H1 (cell line): ENCODE measurements around the gene LBR. TPM values are rescaled to one million over a fixed set of nuclear protein-coding genes. Genes with fewer than 3 reads are reported as not detected.

Experiments
- CTCF ChIA-PET: fragments of 300-600 bp; sonication (Branson Sonifier 250); formaldehyde crosslinking; loops from one replicate; lab custom pipeline; 2021; ENCODE audit not compliant: partially characterized antibody; lab: Charles Lee
- POLR2A ChIA-PET: fragments of 300-600 bp; sonication (Branson Sonifier 250); formaldehyde crosslinking; loops from one replicate; lab custom pipeline; 2021; ENCODE audit warnings: inconsistent platforms; ENCODE audit not compliant: partially characterized antibody; lab: Charles Lee
- DNase-seq, 2 experiments: peaks; one replicate each; pipeline versions ENCODE4 v3.0.0 to v3.0.0-alpha.2; 2010 to 2022; ENCODE audit warnings: low spot score in 2 of 2, low read depth in 1 of 2, mixed read lengths in 1 of 2
- FAIRE-seq: peaks from 2 replicates; lab custom pipeline; 2011; peaks lifted over from hg19 to GRCh38; lab: Jason Lieb, UNC
- H2AFZ ChIP-seq: 2 replicates; pipeline ENCODE4 v1.8.1; 2012; ENCODE audit warnings: low read length, inconsistent platforms
- H2AK5ac ChIP-seq: 2 replicates; pipeline ENCODE4 v1.6.1; 2013; ENCODE audit warnings: low read depth, low read length
- H2BK120ac ChIP-seq: replicated peaks from 2 replicates; pipeline ENCODE3; 2013; ENCODE audit warnings: low read depth, low read length, inconsistent platforms
- H2BK12ac ChIP-seq: 2 replicates; pipeline ENCODE4 v1.6.1; 2013; ENCODE audit warnings: low read depth, low read length
- H2BK15ac ChIP-seq: 2 replicates; pipeline ENCODE4 v1.6.1; 2013; ENCODE audit warnings: low read length
- H2BK20ac ChIP-seq: 2 replicates; pipeline ENCODE4 v1.6.1; 2013; ENCODE audit warnings: low read length
- H2BK5ac ChIP-seq: 2 replicates; pipeline ENCODE4 v1.6.1; 2013; ENCODE audit warnings: low read depth, low read length
- H3K14ac ChIP-seq: 2 replicates; pipeline ENCODE4 v1.6.1; 2013; ENCODE audit warnings: inconsistent platforms; ENCODE audit not compliant: insufficient read length
- H3K18ac ChIP-seq: 2 replicates; pipeline ENCODE4 v1.6.1; 2013; ENCODE audit warnings: low read length; ENCODE audit errors: extremely low read depth
- H3K23ac ChIP-seq: 2 replicates; pipeline ENCODE4 v1.6.1; 2013; ENCODE audit warnings: inconsistent platforms; ENCODE audit not compliant: insufficient read length
- H3K23me2 ChIP-seq: 2 replicates; pipeline ENCODE4 v1.6.1; 2013; ENCODE audit warnings: low read depth, low read length
- H3K27ac ChIP-seq: 2 replicates; pipeline ENCODE4 v1.6.1; 2011; ENCODE audit warnings: low read depth, low read length, inconsistent platforms
- H3K27me3 ChIP-seq, 4 experiments: replicated peaks in 1 of 4; 1 replicate in 1 of 4; 2 replicates in 3 of 4; pipeline versions ENCODE4 v1.6.1 to v1.8.1; 2011 to 2013; ENCODE audit warnings: low read length in 3 of 4, mild to moderate bottlenecking in 3 of 4, inconsistent platforms in 2 of 4, mixed read lengths in 2 of 4, moderate library complexity in 1 of 4; ENCODE audit not compliant: control insufficient read depth in 3 of 4, insufficient read depth in 3 of 4; ENCODE audit errors: extremely low read depth in 1 of 4
- H3K36me3 ChIP-seq, 4 experiments: 2 replicates each; pipeline versions ENCODE4 v1.6.1 to v1.8.1; 2011 to 2013; ENCODE audit warnings: mild to moderate bottlenecking in 4 of 4, low read length in 3 of 4, moderate library complexity in 2 of 4, control low read depth in 1 of 4, inconsistent platforms in 1 of 4; ENCODE audit not compliant: insufficient read depth in 4 of 4, control insufficient read depth in 2 of 4
- H3K4ac ChIP-seq: replicated peaks from 2 replicates; pipeline ENCODE3; 2013; ENCODE audit warnings: low read length, low read depth, mixed read lengths, inconsistent platforms; ENCODE audit not compliant: insufficient read length
- H3K4me1 ChIP-seq, 4 experiments: replicated peaks in 1 of 4; 1 replicate in 1 of 4; 2 replicates in 3 of 4; pipeline versions ENCODE4 v1.6.1 to v1.8.1; 2011 to 2013; ENCODE audit warnings: low read length in 3 of 4, inconsistent platforms in 2 of 4, mixed read lengths in 1 of 4; ENCODE audit not compliant: insufficient read depth in 4 of 4, control insufficient read depth in 3 of 4
- H3K4me2 ChIP-seq, 2 experiments: 2 replicates each; pipeline versions ENCODE4 v1.6.1 to v1.8.1; 2011 to 2013; ENCODE audit warnings: low read depth in 2 of 2, low read length in 2 of 2, control low read depth in 1 of 2, inconsistent platforms in 1 of 2, mild to moderate bottlenecking in 1 of 2; ENCODE audit not compliant: insufficient read depth in 1 of 2
- H3K4me3 ChIP-seq, 4 experiments: fragments of 200-600, 300-600 bp in 1 of 4; sonication (generic), shearing (Covaris generic), sonication (Bioruptor Twin) in 1 of 4; 2 replicates each; pipeline versions ENCODE4 v1.5.1 to v1.8.1; 2011 to 2016; ENCODE audit warnings: low read length in 4 of 4, low read depth in 3 of 4, control low read depth in 2 of 4, inconsistent platforms in 2 of 4, mild to moderate bottlenecking in 2 of 4, mixed read lengths in 1 of 4, moderate library complexity in 1 of 4; ENCODE audit not compliant: insufficient read depth in 2 of 4; ENCODE audit errors: extremely low read depth in 1 of 4
- H3K56ac ChIP-seq: replicated peaks from 2 replicates; pipeline ENCODE3; 2013; ENCODE audit warnings: low read depth, mild to moderate bottlenecking, mixed read lengths, low read length, inconsistent platforms; ENCODE audit not compliant: insufficient read length
- H3K79me1 ChIP-seq: 2 replicates; pipeline ENCODE4 v1.6.1; 2013; ENCODE audit warnings: low read depth, low read length, control low read depth
- H3K79me2 ChIP-seq, 2 experiments: 2 replicates each; pipeline versions ENCODE4 v1.6.1 to v1.8.1; 2012 to 2013; ENCODE audit warnings: low read length in 2 of 2, mild to moderate bottlenecking in 2 of 2, inconsistent platforms in 1 of 2; ENCODE audit not compliant: insufficient read depth in 2 of 2, control insufficient read depth in 1 of 2
- H3K9ac ChIP-seq, 4 experiments: replicated peaks in 1 of 4; 1 replicate in 1 of 4; 2 replicates in 3 of 4; pipeline versions ENCODE4 v1.6.1 to v1.8.1; 2011 to 2013; ENCODE audit warnings: low read depth in 3 of 4, low read length in 3 of 4, control low read depth in 2 of 4, mild to moderate bottlenecking in 2 of 4, moderate library complexity in 2 of 4, inconsistent platforms in 1 of 4; ENCODE audit errors: extremely low read depth in 1 of 4
- H3K9me3 ChIP-seq, 2 experiments: 2 replicates each; pipeline versions ENCODE4 v1.6.1 to v1.8.1; 2012 to 2013; ENCODE audit warnings: mild to moderate bottlenecking in 2 of 2, moderate library complexity in 2 of 2, control low read depth in 1 of 2, inconsistent platforms in 1 of 2, low read depth in 1 of 2, low read length in 1 of 2, mixed read lengths in 1 of 2; ENCODE audit not compliant: insufficient read depth in 2 of 2
- H4K20me1 ChIP-seq, 2 experiments: replicated peaks in 1 of 2; 2 replicates each; pipeline versions ENCODE3 to v1.8.1; 2011 to 2013; ENCODE audit warnings: inconsistent platforms in 2 of 2, low read length in 2 of 2, mild to moderate bottlenecking in 1 of 2; ENCODE audit not compliant: insufficient read depth in 2 of 2, control insufficient read depth in 1 of 2
- H4K5ac ChIP-seq: 2 replicates; pipeline ENCODE4 v1.6.1; 2013; ENCODE audit warnings: low read length, low read depth, mixed read lengths, inconsistent platforms; ENCODE audit not compliant: insufficient read length
- H4K8ac ChIP-seq: 2 replicates; pipeline ENCODE4 v1.8.0; 2013; ENCODE audit warnings: mild to moderate bottlenecking, moderate library complexity, low read length, inconsistent platforms; ENCODE audit not compliant: insufficient read depth; ENCODE audit errors: extremely low read depth
- H4K91ac ChIP-seq: replicated peaks from 2 replicates; pipeline ENCODE3; 2013; ENCODE audit warnings: low read length, mixed read lengths, inconsistent platforms; ENCODE audit not compliant: insufficient read length
- CBX8 ChIP-seq: fragments of 300-800, 300-1000 bp; sonication (generic); IDR thresholded peaks from 2 replicates; pipeline ENCODE4 v1.7.1; 2016; ENCODE audit warnings: low read depth, low read length, borderline replicate concordance
- CEBPB ChIP-seq: IDR thresholded peaks from 2 replicates; pipeline ENCODE4 v1.6.1; 2012; ENCODE audit warnings: low read depth, low read length
- CTBP2 ChIP-seq: IDR thresholded peaks from 2 replicates; pipeline ENCODE4 v1.7.0; 2011; ENCODE audit warnings: borderline replicate concordance, mild to moderate bottlenecking, moderate library complexity, mixed read lengths, low read length; ENCODE audit not compliant: insufficient read depth, insufficient read length
- GTF2F1 ChIP-seq: IDR thresholded peaks from 2 replicates; pipeline ENCODE4 v1.6.1; 2012; ENCODE audit warnings: low read depth, low read length, improper control_type of control experiment, borderline replicate concordance
- HDAC2 ChIP-seq, 2 experiments: fragments of 300-600 bp in 1 of 2; sonication (generic) in 1 of 2; IDR thresholded peaks; 2 replicates each; pipeline ENCODE4 v1.6.1; 2011 to 2012; ENCODE audit warnings: low read depth in 2 of 2, low read length in 2 of 2, mild to moderate bottlenecking in 2 of 2, moderate library complexity in 2 of 2, borderline replicate concordance in 1 of 2, inconsistent platforms in 1 of 2
- HDAC6 ChIP-seq: IDR thresholded peaks from one replicate; pipeline ENCODE4 v1.7.1; 2012; ENCODE audit warnings: low read depth, mild to moderate bottlenecking, inconsistent platforms, low read length, moderate library complexity
- SIRT6 ChIP-seq: IDR thresholded peaks from one replicate; pipeline ENCODE4 v1.7.1; 2012; ENCODE audit warnings: low read length, inconsistent platforms
- SIX5 ChIP-seq: IDR thresholded peaks from 2 replicates; pipeline ENCODE4 v1.6.1; 2011; ENCODE audit warnings: mild to moderate bottlenecking, low read depth, low read length
- SRF ChIP-seq: IDR thresholded peaks from 2 replicates; pipeline ENCODE4 v1.6.1; 2011; ENCODE audit warnings: mild to moderate bottlenecking, low read depth, low read length, moderate library complexity
- SUZ12 ChIP-seq: fragments of 200-600 bp; sonication (generic); IDR thresholded peaks from 2 replicates; pipeline ENCODE4 v1.6.1; 2012; ENCODE audit warnings: mild to moderate bottlenecking, inconsistent platforms, low read length, moderate library complexity, mixed read lengths
- TBP ChIP-seq: IDR thresholded peaks from 2 replicates; pipeline ENCODE4 v1.6.1; 2011; ENCODE audit warnings: low read depth, low read length, improper control_type of control experiment
- WGBS, 2 experiments: shearing (Covaris generic) in 1 of 2; methylation state at CpG; one replicate each; pipeline versions ENCODE4 v1.1.6 to v1.1.7; 2013 to 2015; ENCODE audit warnings: low lambda C conversion rate in 2 of 2, mixed read lengths in 2 of 2, inconsistent platforms in 1 of 2, low coverage in 1 of 2, missing lambda C conversion rate in 1 of 2; ENCODE audit not compliant: insufficient replicate concordance in 2 of 2, insufficient coverage in 1 of 2, insufficient read length in 1 of 2; ENCODE audit errors: extremely low coverage in 1 of 2, missing lambda C conversion rate in 1 of 2; 5-methylcytosine and 5-hydroxymethylcytosine counted together
- polyA plus RNA-seq, 7 experiments: library from polyadenylated mRNA; depleted of rRNA in 3 of 7; stranded (reverse) in 5 of 7; unstranded in 2 of 7; fragments of >200 nt in 5 of 7; fragments of 200-250 nt in 2 of 7; gene quantifications; 1 replicate in 5 of 7; 2 replicates in 1 of 7; 4 replicates in 1 of 7; pipeline versions ENCODE4 v1.2.1 to v1.2.3, GENCODE V29; 2011 to 2013; ENCODE audit warnings: missing spikeins in 2 of 7, mixed read lengths in 2 of 7
- total RNA-seq: library from RNA; stranded (reverse); fragmentation: NEBNext Ultra II Directional; extraction: Animal tissue kit (Norgen Biotek cat#: 25700); gene quantifications from 2 replicates; pipeline ENCODE4 v1.2.1, GENCODE V29; 2021
- TF ChIP-seq, protein P1 (sequence below): IDR thresholded peaks from 2 replicates; pipeline ENCODE4 v1.6.1; 2012; ENCODE audit warnings: inconsistent platforms
- TF ChIP-seq, protein P2 (sequence below): IDR thresholded peaks from 2 replicates; pipeline ENCODE4 v1.6.1; 2012; ENCODE audit warnings: inconsistent platforms

The LBR gene
- total and polyA plus RNA-seq, 2 of the 8 experiments (the other 6 are each of a cell fraction or from before 2014, with no cell fraction given): 32.1 to 89.8 TPM

DNA sequence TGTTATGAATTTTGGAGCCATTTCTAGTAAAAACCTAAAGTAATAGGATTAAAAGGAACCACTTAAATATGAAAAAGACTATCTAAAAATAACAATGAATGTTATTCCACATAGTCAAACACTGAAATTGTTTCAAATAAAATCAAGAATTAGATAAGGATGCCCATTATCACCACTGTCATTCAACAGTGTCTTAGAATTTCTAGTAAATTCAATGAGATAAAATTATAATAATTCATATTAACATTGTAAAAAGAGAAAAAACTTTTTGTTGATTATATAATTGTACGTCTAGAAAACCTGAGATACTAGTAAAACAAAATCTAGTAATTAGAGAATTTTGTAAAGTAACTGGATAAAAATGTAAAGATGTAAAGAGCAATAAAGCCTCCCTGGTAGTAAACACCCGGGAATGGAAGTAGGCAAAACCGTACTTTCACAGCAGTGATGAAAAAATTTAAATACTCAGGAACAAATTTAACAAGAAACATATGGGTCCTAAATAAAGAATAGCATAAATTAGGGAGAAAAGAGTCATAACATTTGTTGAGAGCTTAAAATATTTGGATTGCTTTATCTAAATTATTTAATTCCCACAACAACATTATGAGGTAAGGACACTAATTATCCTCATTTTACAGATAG is 56.4 kb downstream of the LBR start:
- Histone ChIP-seq H2BK120ac (no peak overlapping the region), H2AK5ac (no peak overlapping the region), H3K79me1 (no peaks in the 10 kb centered on the region), H4K20me1 (peaks cover 0 to 1% of the 10 kb centered on the region in 2 experiments), H3K27me3 (peaks cover 2 to 8% (median 6%) of the 10 kb centered on the region in 4 experiments; a peak in 4 of 7 replicates), H3K14ac (no peak overlapping the region), H3K18ac (no peak overlapping the region), H2BK12ac (no peak overlapping the region), H3K56ac (no peak overlapping the region), H3K4me3 (no peak overlapping the region), H3K23me2 (no peaks in the 10 kb centered on the region; the same call in 1 of the 2 replicates), H3K9ac (no peak overlapping the region), H3K79me2 (no peaks in the 10 kb centered on the region), H3K23ac (no peak overlapping the region), H3K9me3 (no peaks in the 10 kb centered on the region), H2BK5ac (no peak overlapping the region), H3K4me2 (no peak overlapping the region), H3K4me1 (no peaks in the 10 kb centered on the region), H2BK15ac (no peak overlapping the region), H2AFZ (no peak overlapping the region), H3K4ac (no peak overlapping the region), H4K5ac (no peak overlapping the region), H4K8ac (no peak overlapping the region), H3K36me3 (no peaks in the 10 kb centered on the region), H3K27ac (no peak overlapping the region), H4K91ac (no peak overlapping the region), H2BK20ac (no peak overlapping the region)
- TF ChIP-seq HDAC2 (IDR thresholded peaks at IDR 0.05; ENCODE audit: borderline replicate concordance in 1 of 2, low read depth in 2 of 2, low read length in 2 of 2) (no peak), SIRT6 (no peak), GTF2F1 (no peak), CEBPB (no peak), CBX8 (no peak), CTBP2 (no peak), HDAC6 (no peak), TBP (no peak), SUZ12 (no peak), SIX5 (no peak), SRF (no peak)
- TF ChIP-seq, protein P1, sequence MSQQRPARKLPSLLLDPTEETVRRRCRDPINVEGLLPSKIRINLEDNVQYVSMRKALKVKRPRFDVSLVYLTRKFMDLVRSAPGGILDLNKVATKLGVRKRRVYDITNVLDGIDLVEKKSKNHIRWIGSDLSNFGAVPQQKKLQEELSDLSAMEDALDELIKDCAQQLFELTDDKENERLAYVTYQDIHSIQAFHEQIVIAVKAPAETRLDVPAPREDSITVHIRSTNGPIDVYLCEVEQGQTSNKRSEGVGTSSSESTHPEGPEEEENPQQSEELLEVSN: no peak
- TF ChIP-seq, protein P2, sequence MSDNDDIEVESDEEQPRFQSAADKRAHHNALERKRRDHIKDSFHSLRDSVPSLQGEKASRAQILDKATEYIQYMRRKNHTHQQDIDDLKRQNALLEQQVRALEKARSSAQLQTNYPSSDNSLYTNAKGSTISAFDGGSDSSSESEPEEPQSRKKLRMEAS: no peak
- ChIA-PET POLR2A (no interaction called here), CTCF (no interaction called here)
- 87% methylated on average over 3 of the region's 3 CpGs; no CpG with 5 or more reads in 1 of the 2 experiments for WGBS, 2 experiments
- FAIRE-seq: no peak
- no peak for DNase-seq
